ENCODE data around the gene MYBBP1A.

The MYBBP1A gene

GRCh38 chr17:4548721-4549531, 6.3 kb downstream of the MYBBP1A start:
- DNase-seq: no peak

- DNase-seq: no peak
Observed at GRCh38 chr17:4548061-4548461, 7.1 kb downstream of the MYBBP1A start.

GRCh38 chr17:4547118-4547906, 7.9 kb downstream of the MYBBP1A start:
- no peak for DNase-seq

GRCh38 chr17:4545217-4545951, 9.8 kb downstream of the MYBBP1A start:
- no peak for DNase-seq

- DNase-seq: no peak
Observed at GRCh38 chr17:4544951-4545216, 10.3 kb downstream of the MYBBP1A start.

GRCh38 chr17:4544135-4544950, 10.8 kb downstream of the MYBBP1A start:
- no peak for DNase-seq

- no peak for DNase-seq
Observed at GRCh38 chr17:4543557-4544026, 11.6 kb downstream of the MYBBP1A start.

- DNase-seq: no peak
Observed at GRCh38 chr17:4542726-4543191, 12.4 kb downstream of the MYBBP1A start.

GRCh38 chr17:4542003-4542725, 13.0 kb downstream of the MYBBP1A start:
- no peak for DNase-seq

- no peak for DNase-seq
Observed at GRCh38 chr17:4541328-4542002, 13.7 kb downstream of the MYBBP1A start.

GRCh38 chr17:4540687-4541327, 14.4 kb downstream of the MYBBP1A start:
- DNase-seq: no peak

- DNase-seq: no peak
Observed at GRCh38 chr17:4540224-4540651, 14.9 kb downstream of the MYBBP1A start.

- DNase-seq: no peak
Observed at GRCh38 chr17:4539576-4540223, 15.5 kb downstream of the MYBBP1A start.

GRCh38 chr17:4539025-4539424, 16.2 kb downstream of the MYBBP1A start:
- DNase-seq: no peak

- no peak for DNase-seq
Observed at GRCh38 chr17:4538236-4539002, 16.8 kb downstream of the MYBBP1A start.

- DNase-seq: no peak
Observed at GRCh38 chr17:4537451-4538235, 17.5 kb downstream of the MYBBP1A start.

GRCh38 chr17:4536742-4537411, 18.3 kb downstream of the MYBBP1A start:
- DNase-seq: no peak

GRCh38 chr17:4536259-4536741, 18.9 kb downstream of the MYBBP1A start:
- DNase-seq: no peak

Measured in bone marrow (tissue), 2 donors.